Right lobe of liver (tissue), 4 donors: ENCODE measurements around the gene AMZ1.

ENCODE experiments used
- POLR2A ChIP-seq: fragments of 450-650 bp; IDR thresholded peaks from one replicate; pipeline ENCODE4 v1.6.1; 2017; ENCODE audit warnings: antibody characterized with exemption, mild to moderate bottlenecking
- TF ChIP-seq, protein P1 (sequence below), 4 donors: fragments of 200-600 bp in 3 of 4; fragments of 450-650 bp in 1 of 4; IDR thresholded peaks; one replicate each; pipeline versions ENCODE4 v1.5.1 to v1.8.0; 2016 to 2022; ENCODE audit warnings: antibody characterized with exemption in 4 of 4, mild to moderate bottlenecking in 2 of 4
- donor health status: DM: no; HTN: no; CAD: no.
- donor health status: DM: no; HTN: no; CAD: no.
- donor health status: DM: no; HTN: yes; CAD: no.

DNA sequence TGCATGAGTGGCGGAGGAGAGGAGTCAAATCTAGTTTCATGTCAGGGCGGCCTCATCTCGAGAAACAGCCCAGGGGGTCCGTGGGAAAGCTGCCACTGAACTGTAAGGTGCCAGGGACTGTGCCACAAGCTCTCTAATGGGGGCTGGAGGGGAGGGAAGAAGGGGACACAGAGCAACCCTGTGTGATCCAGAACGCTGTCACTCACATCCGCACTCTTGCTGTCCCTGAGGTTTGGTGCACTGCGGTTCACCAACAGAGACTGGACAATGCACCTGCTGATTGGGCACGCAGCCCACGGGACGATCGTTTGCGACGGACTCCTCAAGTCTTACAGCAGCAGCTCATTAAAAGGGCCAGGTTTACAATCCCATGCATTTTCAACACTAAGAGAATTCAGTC is 47.7 kb downstream of the AMZ1 start:
- TF ChIP-seq POLR2A = no peak
- TF ChIP-seq, protein P1, sequence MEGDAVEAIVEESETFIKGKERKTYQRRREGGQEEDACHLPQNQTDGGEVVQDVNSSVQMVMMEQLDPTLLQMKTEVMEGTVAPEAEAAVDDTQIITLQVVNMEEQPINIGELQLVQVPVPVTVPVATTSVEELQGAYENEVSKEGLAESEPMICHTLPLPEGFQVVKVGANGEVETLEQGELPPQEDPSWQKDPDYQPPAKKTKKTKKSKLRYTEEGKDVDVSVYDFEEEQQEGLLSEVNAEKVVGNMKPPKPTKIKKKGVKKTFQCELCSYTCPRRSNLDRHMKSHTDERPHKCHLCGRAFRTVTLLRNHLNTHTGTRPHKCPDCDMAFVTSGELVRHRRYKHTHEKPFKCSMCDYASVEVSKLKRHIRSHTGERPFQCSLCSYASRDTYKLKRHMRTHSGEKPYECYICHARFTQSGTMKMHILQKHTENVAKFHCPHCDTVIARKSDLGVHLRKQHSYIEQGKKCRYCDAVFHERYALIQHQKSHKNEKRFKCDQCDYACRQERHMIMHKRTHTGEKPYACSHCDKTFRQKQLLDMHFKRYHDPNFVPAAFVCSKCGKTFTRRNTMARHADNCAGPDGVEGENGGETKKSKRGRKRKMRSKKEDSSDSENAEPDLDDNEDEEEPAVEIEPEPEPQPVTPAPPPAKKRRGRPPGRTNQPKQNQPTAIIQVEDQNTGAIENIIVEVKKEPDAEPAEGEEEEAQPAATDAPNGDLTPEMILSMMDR (IDR thresholded peaks at IDR 0.05) = no peak
